Stimulated activated naive CD8-positive, alpha-beta T cell treated with anti-CD3 and anti-CD28 coated beads, Interleukin-15, amount 100 ng/mL, for 72 hours (primary cell): Measurements from ENCODE around the gene AP1AR.
"Not testable (repeated sequence)": the region's sequence is repeated elsewhere in the genome, so short reads cannot be mapped to it uniquely, and the experiment has no call there.

Experiments used
- ATAC-seq: fragments of 150-1000 bp; cut with Tn5 transposase; 2 replicates; pipeline ENCODE4 v1.10.0; 2021; ENCODE audit warnings: mild to moderate bottlenecking, moderate library complexity
- DNase-seq, 2 donors: peaks; one replicate each; pipeline ENCODE4 v3.0.0; 2021 to 2022
- H3K27ac Mint-ChIP-seq, 2 donors: one replicate each; pipeline ENCODE4 v1.8.0; 2022; ENCODE audit warnings: mild to moderate bottlenecking in 2 of 2, mixed read lengths in 2 of 2, moderate library complexity in 2 of 2
- H3K27me3 Mint-ChIP-seq: one replicate; pipeline ENCODE4 v1.8.0; 2022; ENCODE audit warnings: mixed read lengths
- H3K4me1 Mint-ChIP-seq: one replicate; pipeline ENCODE4 v1.8.0; 2022; ENCODE audit warnings: mild to moderate bottlenecking, mixed read lengths
- H3K4me3 Mint-ChIP-seq, 2 donors: one replicate each; pipeline ENCODE4 v1.8.0; 2022; ENCODE audit warnings: mild to moderate bottlenecking in 2 of 2, mixed read lengths in 2 of 2, moderate library complexity in 1 of 2
- H3K9me3 Mint-ChIP-seq, 2 donors: one replicate each; pipeline ENCODE4 v1.8.0; 2022; ENCODE audit warnings: mixed read lengths in 2 of 2

Gene AP1AR

GRCh38 chr4:112281895-112282398, 50.4 kb downstream of the AP1AR start:
- peak overlapping the region; percentile 67 to 99 for H3K4me3 Mint-ChIP-seq
- H3K4me1 Mint-ChIP-seq: peaks cover 76% of the 10 kb centered on the region
- not testable (repeated sequence) for ATAC-seq, H3K27me3 Mint-ChIP-seq, DNase-seq
- peak overlapping the region in 1 of 2 donors; percentile 42 for H3K27ac Mint-ChIP-seq
- H3K9me3 Mint-ChIP-seq: peaks cover 6 to 24% of the 10 kb centered on the region in 2 donors

DNA sequence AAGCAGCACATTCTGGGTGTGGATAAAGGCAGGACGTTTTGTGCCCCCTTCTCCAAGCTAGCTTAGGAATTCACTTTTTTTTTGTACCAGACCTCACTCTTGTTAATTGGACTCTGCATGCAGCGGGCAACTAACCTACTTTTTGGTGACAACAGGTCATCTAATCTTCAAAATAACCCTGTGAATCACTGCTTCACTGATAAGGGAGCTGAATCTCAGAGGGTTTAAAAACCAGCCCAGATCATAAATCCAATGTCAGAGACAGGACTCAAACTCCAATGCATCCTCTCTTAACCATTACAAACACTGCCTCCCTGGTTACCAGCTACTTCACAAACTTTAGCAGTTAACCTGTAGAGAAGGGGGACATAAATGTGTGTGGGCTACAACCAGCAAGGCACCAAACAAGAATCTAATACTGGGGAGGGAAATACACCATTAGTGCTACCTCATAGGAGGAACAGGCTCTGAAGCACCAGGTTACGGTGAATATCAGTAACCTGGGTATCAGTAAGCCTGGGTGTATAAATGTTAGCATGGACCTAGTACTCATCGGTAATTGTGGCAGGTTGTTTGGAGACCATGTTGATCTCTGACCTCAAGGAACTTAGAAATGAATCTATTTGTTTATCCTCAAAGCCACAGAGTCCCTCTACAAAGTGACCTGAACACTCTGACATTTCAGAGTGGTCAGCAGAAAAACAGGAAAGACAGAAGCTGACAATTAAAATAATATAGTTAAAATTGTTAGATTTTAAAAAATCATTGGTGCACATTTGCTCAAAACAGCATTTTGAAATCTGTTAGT, 51.5 kb downstream of the AP1AR start:
- Mint-ChIP-seq H3K4me3 (peak overlapping the region; percentile 67 to 99), H3K9me3 (peaks cover 6 to 28% of the 10 kb centered on the region in 2 donors), H3K27ac (peak overlapping the region in 1 of 2 donors; percentile 37), H3K4me1 (peaks cover 77% of the 10 kb centered on the region), H3K27me3 (no peaks in the 10 kb centered on the region)
- no peak for DNase-seq
- no peak for ATAC-seq

GRCh38 chr4:112284166-112284565, 52.6 kb downstream of the AP1AR start:
- Mint-ChIP-seq H3K4me3 (peak overlapping the region; percentile 96 to 99), H3K9me3 (peaks cover 6 to 28% of the 10 kb centered on the region in 2 donors), H3K27ac (peak overlapping the region; percentile 97 to 99), H3K27me3 (no peaks in the 10 kb centered on the region), H3K4me1 (peaks cover 75% of the 10 kb centered on the region)
- ATAC-seq: no peak
- no peak for DNase-seq

DNA sequence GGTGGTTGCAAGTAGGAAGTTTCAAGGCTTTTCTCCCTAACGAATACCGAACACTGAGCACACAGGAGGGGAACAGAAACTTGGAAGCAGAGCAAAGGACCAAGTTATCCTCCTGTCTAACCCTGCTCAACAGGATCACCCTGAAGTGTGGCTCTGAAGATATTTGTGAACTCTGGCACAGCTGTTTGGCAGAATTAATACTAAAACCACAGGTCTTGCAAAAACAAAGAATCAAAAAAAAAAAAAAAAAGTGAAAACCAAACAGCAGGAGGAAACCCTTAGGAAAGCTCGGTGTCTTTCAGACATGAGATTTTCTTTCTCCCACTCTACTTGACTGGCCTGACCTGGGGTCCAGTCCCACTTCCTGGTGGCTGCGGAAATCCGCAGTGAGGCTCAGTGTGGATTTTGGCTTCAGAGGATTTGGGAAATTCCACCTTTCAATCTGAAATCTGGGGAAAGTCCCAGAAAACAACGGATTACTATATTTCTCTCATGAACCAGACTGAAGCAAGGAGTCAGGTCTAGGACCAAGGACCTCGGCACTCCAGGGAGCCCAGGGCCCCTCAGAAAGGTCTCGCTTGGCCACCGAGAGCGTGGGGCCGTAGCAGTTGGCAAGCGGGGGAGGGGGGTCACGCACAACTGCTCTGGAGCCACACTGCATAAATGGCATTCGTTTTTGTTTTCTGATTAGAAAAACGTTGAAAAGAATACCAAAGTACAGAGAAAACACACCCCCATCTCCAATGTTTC, 53.2 kb downstream of the AP1AR start:
- DNase-seq: no peak
- H3K9me3 Mint-ChIP-seq: peaks cover 10 to 28% of the 10 kb centered on the region in 2 donors
- no peak for ATAC-seq

DNA sequence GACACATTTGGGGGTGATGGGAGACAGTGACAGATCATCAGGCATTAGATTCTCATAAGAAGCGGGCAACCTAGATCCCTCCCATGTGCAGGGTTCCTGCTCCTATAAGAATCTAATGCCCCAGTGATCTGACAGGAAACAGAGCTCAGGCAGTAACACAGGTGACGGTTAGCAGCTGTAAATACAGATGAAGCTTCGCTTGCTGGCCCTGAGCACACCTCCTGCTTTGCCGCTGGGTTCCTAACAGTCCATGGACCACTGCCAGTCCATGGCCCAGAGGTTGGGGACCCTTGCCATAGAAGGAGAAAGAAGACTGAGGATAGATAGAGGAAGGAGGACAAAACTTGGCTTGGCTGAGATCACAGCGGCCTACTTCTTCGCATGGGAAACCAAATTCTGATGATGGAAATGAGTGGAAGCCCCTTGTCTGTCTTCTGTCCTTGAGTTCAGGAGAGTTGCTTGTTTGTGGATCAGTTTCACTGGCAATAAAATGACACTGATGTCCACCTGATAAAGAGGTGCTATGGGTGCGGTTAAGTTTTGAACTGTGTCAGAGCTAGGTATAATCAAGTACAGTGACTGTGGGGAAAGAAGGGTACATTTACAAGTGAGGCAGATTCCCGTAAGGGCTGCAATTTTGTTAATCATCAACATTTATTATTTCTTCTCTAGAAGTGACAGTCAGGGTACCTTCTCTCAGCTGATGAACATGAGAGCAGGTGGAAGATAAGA, 55.8 kb downstream of the AP1AR start:
- H3K4me3 Mint-ChIP-seq: peak overlapping the region; percentile 96 to 99
- peak in 1 of 2 donors; percentile 49 for DNase-seq
- peaks cover 10 to 16% of the 10 kb centered on the region in 2 donors for H3K9me3 Mint-ChIP-seq
- H3K27ac Mint-ChIP-seq: peak overlapping the region; percentile 96 to 99
- no peak for ATAC-seq
- peaks cover 64% of the 10 kb centered on the region for H3K4me1 Mint-ChIP-seq
- H3K27me3 Mint-ChIP-seq: no peaks in the 10 kb centered on the region

More for the DNA sequence above, 53.2 kb downstream of the AP1AR start:
- peak overlapping the region; percentile 97 to 99 for H3K27ac Mint-ChIP-seq
- H3K4me1 Mint-ChIP-seq: peaks cover 75% of the 10 kb centered on the region
- H3K27me3 Mint-ChIP-seq: no peaks in the 10 kb centered on the region
- peak overlapping the region; percentile 96 to 99 for H3K4me3 Mint-ChIP-seq

DNA sequence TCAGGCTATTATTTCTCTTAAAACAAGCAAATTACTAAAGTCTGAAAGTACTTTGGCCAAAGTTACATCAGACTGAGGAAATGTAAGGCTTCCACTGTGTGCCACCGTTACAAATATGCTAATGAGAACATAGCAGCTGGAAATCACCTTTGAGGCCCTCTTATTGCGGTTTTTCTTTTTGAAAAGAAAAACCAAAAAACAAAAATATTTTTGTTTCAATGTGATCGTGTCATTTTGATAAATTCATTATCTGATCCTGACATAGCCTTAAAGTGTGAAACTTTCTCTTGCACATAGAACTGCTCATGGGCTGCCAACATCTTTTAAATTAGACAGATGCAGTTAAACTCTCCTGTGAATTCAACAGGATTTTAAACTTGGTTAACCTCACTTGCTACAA, 56.9 kb downstream of the AP1AR start:
- H3K9me3 Mint-ChIP-seq: peaks cover 9 to 17% of the 10 kb centered on the region in 2 donors
- H3K27ac Mint-ChIP-seq: peak overlapping the region; percentile 87 to 99
- H3K4me3 Mint-ChIP-seq: peak overlapping the region; percentile 66 to 99
- ATAC-seq (peak; percentile 66), DNase-seq (peak in 1 of 2 donors; percentile 58)
- H3K4me1 Mint-ChIP-seq: peaks cover 54% of the 10 kb centered on the region
- H3K27me3 Mint-ChIP-seq: no peaks in the 10 kb centered on the region

DNA sequence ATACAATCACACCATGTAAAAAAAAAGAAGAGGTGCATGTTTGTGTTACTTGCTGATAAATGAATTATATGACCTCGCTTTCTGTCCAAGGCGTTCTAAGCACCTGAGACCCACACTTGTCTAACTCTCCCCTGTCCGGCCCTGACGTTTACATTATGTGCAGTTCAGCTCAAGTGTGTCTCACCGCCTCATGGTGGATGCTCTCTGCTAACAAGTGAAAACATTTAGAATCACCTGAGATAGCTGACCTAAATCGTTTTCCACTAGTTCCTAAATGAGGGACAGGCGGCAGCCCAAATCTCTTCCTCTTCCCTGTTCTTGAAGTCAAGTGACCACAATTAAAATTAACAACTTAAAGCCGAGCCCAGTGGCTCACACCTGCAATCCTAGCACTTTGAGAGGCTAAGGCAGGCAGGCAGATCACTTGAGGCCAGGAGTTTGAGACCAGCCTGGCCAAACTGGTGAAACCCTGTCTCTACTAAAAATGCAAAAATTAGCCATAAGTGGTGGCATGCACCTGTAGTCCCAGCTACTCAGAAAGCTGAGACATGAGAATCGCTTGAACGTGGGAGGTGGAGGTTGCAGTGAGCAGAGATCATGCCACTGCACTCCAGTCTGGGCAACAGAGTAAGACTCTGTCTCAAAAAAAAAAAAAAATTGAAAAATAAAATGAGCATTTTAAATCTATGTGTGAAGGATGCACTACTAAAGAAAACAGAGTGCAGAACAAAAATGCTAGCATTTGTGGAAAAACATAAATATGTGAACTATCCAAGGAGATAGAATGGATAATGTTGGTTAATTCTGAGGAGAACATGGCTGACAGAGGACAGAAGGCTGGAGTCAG, 58.0 kb downstream of the AP1AR start:
- Mint-ChIP-seq H3K9me3 (peaks cover 9 to 24% of the 10 kb centered on the region in 2 donors), H3K4me1 (peaks cover 48% of the 10 kb centered on the region), H3K27ac (peak overlapping the region; percentile 96 to 99), H3K27me3 (no peaks in the 10 kb centered on the region), H3K4me3 (peak overlapping the region; percentile 66 to 99)
- no peak for ATAC-seq
- DNase-seq: no peak

DNA sequence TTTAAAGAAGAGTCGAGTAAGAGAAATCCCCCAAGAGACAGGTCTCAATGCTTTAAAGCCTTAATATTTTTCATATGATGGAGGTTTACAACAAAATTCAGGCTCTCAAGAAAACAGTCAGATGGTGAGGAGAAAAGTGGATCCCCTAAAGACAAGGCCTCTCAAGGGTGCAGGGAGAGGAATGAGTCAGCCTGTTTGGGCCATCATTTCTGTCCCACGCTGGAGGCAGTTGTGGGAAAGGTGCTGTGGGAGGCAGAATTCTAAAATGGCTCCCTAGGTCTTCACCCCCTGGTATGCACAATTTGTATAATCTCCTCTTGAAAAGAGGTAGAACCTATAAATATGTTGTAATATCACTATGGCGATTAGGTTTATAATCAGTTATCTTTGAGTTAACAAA, 58.8 kb downstream of the AP1AR start:
- Mint-ChIP-seq H3K27ac (peak overlapping the region; percentile 96 to 99), H3K4me1 (peaks cover 48% of the 10 kb centered on the region), H3K4me3 (peak overlapping the region; percentile 66 to 99), H3K27me3 (no peaks in the 10 kb centered on the region), H3K9me3 (peaks cover 9 to 24% of the 10 kb centered on the region in 2 donors)
- DNase-seq: peak in 1 of 2 donors; percentile 69
- peak; percentile 49 for ATAC-seq

DNA sequence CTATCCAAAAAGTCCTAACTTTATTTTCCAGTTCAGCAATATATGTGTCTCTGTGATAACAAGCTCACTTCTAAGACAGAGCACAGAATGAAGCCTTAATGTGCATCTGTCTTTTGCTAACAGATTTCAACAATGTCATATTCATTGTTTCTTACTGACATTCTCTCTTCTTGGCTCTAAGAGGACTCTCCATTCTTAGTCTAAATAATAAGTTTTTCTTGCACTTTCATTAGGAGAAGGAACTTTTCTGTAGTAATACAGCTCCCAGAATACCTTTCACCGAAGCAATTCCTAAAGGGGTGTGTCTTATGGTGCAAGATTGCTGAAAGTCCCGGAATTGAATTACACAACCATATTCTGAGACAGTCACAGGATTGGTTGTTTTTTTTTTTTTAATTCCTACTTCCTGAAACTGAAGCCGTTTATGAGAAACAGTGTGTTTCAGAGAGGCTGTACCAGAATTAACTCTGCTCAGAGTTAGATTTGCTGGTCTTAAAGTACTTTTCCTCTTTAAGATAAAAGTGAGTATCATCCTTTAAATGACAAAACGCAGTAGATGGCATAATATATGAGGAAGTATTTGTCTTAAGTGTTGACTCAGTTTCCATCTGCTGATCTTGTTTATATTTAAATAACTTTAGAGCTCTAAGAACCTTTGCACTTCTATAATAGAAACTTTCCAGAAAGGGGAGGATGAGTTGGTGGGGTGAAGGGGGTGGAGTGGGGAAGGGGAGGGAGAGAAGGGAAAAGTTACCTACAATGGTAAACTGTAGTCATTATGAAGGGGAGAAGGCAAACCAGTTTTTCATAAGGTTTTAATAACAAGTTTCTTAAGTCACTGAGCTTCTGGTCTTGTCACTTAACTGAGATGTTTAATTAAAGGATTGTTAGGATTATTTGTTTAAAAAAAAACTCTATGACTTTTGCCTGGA, 65.6 kb downstream of the AP1AR start, which contains the start of gene ALPK1:
Gene ALPK1, plus strand, starts transcription at position 421 of the 932 bp plus-strand sequence.
- Mint-ChIP-seq H3K9me3 (peaks cover 0 to 13% of the 10 kb centered on the region in 2 donors), H3K4me1 (peaks cover 17% of the 10 kb centered on the region), H3K4me3 (peak within 1 kb of the TSS; percentile 80 to 93), H3K27me3 (no peaks in the 10 kb centered on the region), H3K27ac (peak within 1 kb of the TSS; percentile 94 to 96)
- ATAC-seq (peak; percentile 90), DNase-seq (no peak)

GRCh38 chr4:112299721-112300120, 68.1 kb downstream of the AP1AR start:
- no peak overlapping the region for H3K27ac Mint-ChIP-seq
- no peak for ATAC-seq
- H3K4me1 Mint-ChIP-seq: peaks cover 17% of the 10 kb centered on the region
- peak overlapping the region in 1 of 2 donors; percentile 93 for H3K4me3 Mint-ChIP-seq
- no peak for DNase-seq
- no peaks in the 10 kb centered on the region for H3K9me3 Mint-ChIP-seq
- no peaks in the 10 kb centered on the region for H3K27me3 Mint-ChIP-seq

- no peak for DNase-seq
- no peaks in the 10 kb centered on the region for H3K27me3 Mint-ChIP-seq
- H3K9me3 Mint-ChIP-seq: no peaks in the 10 kb centered on the region
- no peak overlapping the region for H3K27ac Mint-ChIP-seq
- H3K4me1 Mint-ChIP-seq: peaks cover 30% of the 10 kb centered on the region
- H3K4me3 Mint-ChIP-seq: no peak overlapping the region
- peak; percentile 76 for ATAC-seq
Observed at GRCh38 chr4:112302320-112303274, 71.0 kb downstream of the AP1AR start.

- ATAC-seq, H3K9me3 Mint-ChIP-seq, H3K27ac Mint-ChIP-seq, H3K4me3 Mint-ChIP-seq, H3K27me3 Mint-ChIP-seq, DNase-seq: not testable (repeated sequence)
- H3K4me1 Mint-ChIP-seq: peaks cover 34% of the 10 kb centered on the region
Observed at GRCh38 chr4:112305477-112305876, 73.9 kb downstream of the AP1AR start.
